Measurements from ENCODE around the gene RNU5B-1. TPM values are rescaled to one million over a fixed set of nuclear protein-coding genes. Genes with fewer than 3 reads are reported as not detected.

RNU5B-1 gene
- total and polyA plus RNA-seq, 2 donors from 2014 or later: 54.0 TPM; not detected in 1

- no peak for TF ChIP-seq CTCF (IDR thresholded peaks at IDR 0.05; ENCODE audit: borderline replicate concordance, extremely low read depth, insufficient read depth)
- intact Hi-C loops (cut with DNase I): no loop called here
- Histone ChIP-seq H3K9me3 (ENCODE audit: control insufficient read depth in 2 of 3, insufficient read depth in 1 of 3, low read length in 3 of 3) (no peaks in the 10 kb centered on the region), H3K27me3 (ENCODE audit: control insufficient read depth, insufficient read depth, low read length) (no peaks in the 10 kb centered on the region), H3K9ac (ENCODE audit: low read length in 3 of 3) (no peak overlapping the region), H3K4me3 (ENCODE audit: low read length in 3 of 3) (no peak overlapping the region), H3K36me3 (ENCODE audit: control insufficient read depth in 2 of 3, insufficient read depth in 3 of 3, low read length in 3 of 3) (no peaks in the 10 kb centered on the region), H3K27ac (ENCODE audit: low read depth in 2 of 2, low read length in 2 of 2) (no peak overlapping the region), H3K4me1 (ENCODE audit: control insufficient read depth in 2 of 3, insufficient read depth in 2 of 3, low read depth in 1 of 3, low read length in 3 of 3) (peaks cover 0 to 7% (median 3%) of the 10 kb centered on the region in 3 donors)
- FAIRE-seq (no peak), DNase-seq (no peak)
Observed at GRCh38 chr15:65289261-65289854, 15.1 kb upstream of the RNU5B-1 start.

GRCh38 chr15:65290228-65290627, 14.2 kb upstream of the RNU5B-1 start:
- peaks cover 0 to 7% (median 3%) of the 10 kb centered on the region in 3 donors for H3K4me1 ChIP-seq (ENCODE audit: control insufficient read depth in 2 of 3, insufficient read depth in 2 of 3, low read depth in 1 of 3, low read length in 3 of 3)
- TF ChIP-seq CTCF (IDR thresholded peaks at IDR 0.05; ENCODE audit: borderline replicate concordance, extremely low read depth, insufficient read depth): no peak
- intact Hi-C loops (cut with DNase I): no loop called here
- H3K9me3 ChIP-seq (ENCODE audit: control insufficient read depth in 2 of 3, insufficient read depth in 1 of 3, low read length in 3 of 3): no peaks in the 10 kb centered on the region
- no peak overlapping the region for H3K27ac ChIP-seq (ENCODE audit: low read depth in 2 of 2, low read length in 2 of 2)
- no peaks in the 10 kb centered on the region for H3K27me3 ChIP-seq (ENCODE audit: control insufficient read depth, insufficient read depth, low read length)
- no peak overlapping the region for H3K9ac ChIP-seq (ENCODE audit: low read length in 3 of 3)
- DNase-seq (no peak), FAIRE-seq (no peak)
- no peak overlapping the region for H3K4me3 ChIP-seq (ENCODE audit: low read length in 3 of 3)
- H3K36me3 ChIP-seq (ENCODE audit: control insufficient read depth in 2 of 3, insufficient read depth in 3 of 3, low read length in 3 of 3): no peaks in the 10 kb centered on the region

- Histone ChIP-seq H3K27ac (ENCODE audit: low read depth in 2 of 2, low read length in 2 of 2) (no peak overlapping the region), H3K9ac (ENCODE audit: low read length in 3 of 3) (no peak overlapping the region), H3K4me1 (ENCODE audit: control insufficient read depth in 2 of 3, insufficient read depth in 2 of 3, low read depth in 1 of 3, low read length in 3 of 3) (peaks cover 0 to 3% (median 0%) of the 10 kb centered on the region in 3 donors), H3K27me3 (ENCODE audit: control insufficient read depth, insufficient read depth, low read length) (no peaks in the 10 kb centered on the region), H3K36me3 (ENCODE audit: control insufficient read depth in 2 of 3, insufficient read depth in 3 of 3, low read length in 3 of 3) (no peaks in the 10 kb centered on the region), H3K4me3 (ENCODE audit: low read length in 3 of 3) (no peak overlapping the region), H3K9me3 (ENCODE audit: control insufficient read depth in 2 of 3, insufficient read depth in 1 of 3, low read length in 3 of 3) (no peaks in the 10 kb centered on the region)
- TF ChIP-seq CTCF (IDR thresholded peaks at IDR 0.05; ENCODE audit: borderline replicate concordance, extremely low read depth, insufficient read depth): no peak
- intact Hi-C loops (cut with DNase I): no loop called here
- no peak for DNase-seq
- FAIRE-seq: no peak
Observed at GRCh38 chr15:65292938-65293518, 11.4 kb upstream of the RNU5B-1 start.

Data from kidney (tissue), 14 donors.